Testis (tissue), 3 donors: Measurements from ENCODE around the gene SAMMSON. TPM values are rescaled to one million over a fixed set of nuclear protein-coding genes. Genes with fewer than 3 reads are reported as not detected.
A peak's percentile ranks its signal among the peaks of the same experiment; 100 is the strongest.

Experiments
- DNase-seq: peaks from one replicate; pipeline ENCODE4 v3.0.0-alpha.2; 2019
- H3K27ac ChIP-seq, 2 donors: fragments of 200-600 bp; sonication (generic); one replicate each; pipeline ENCODE4 v1.5.1; 2019
- H3K27me3 ChIP-seq: fragments of 200-600 bp; sonication (generic); one replicate; pipeline ENCODE4 v1.5.1; 2019
- H3K36me3 ChIP-seq: fragments of 200-600 bp; sonication (generic); one replicate; pipeline ENCODE4 v1.5.1; 2017; ENCODE audit warnings: low read depth; ENCODE audit errors: missing control alignments
- H3K4me1 ChIP-seq: fragments of 200-600 bp; sonication (generic); one replicate; pipeline ENCODE4 v1.5.1; 2019
- H3K4me3 ChIP-seq, 2 donors: fragments of 200-600 bp; sonication (generic); one replicate each; pipeline ENCODE4 v1.5.1; 2017 to 2019
- H3K9me3 ChIP-seq: fragments of 200-600 bp; sonication (generic); one replicate; pipeline ENCODE4 v1.5.1; 2017
- POLR2A ChIP-seq: fragments of 450-650 bp; IDR thresholded peaks from one replicate; pipeline ENCODE4 v1.6.1; 2017; ENCODE audit warnings: antibody characterized with exemption, mild to moderate bottlenecking, moderate library complexity
- WGBS, 2 donors: methylation state at CpG; one replicate each; pipeline ENCODE4 v1.1.5; 2018; 5-methylcytosine and 5-hydroxymethylcytosine counted together
- intact Hi-C: fragments of 100-400 bp; cut with DNase I; formaldehyde crosslinking; loops from one replicate; pipeline ENCODE4 v1.15.1; 2023; ENCODE audit warnings: low total_unique reads
- polyA plus RNA-seq: library from polyadenylated mRNA; stranded (reverse); fragments of 350-450 nt; fragmentation: Illumina TruSeq; extraction: RNeasy Lipid Tissue Mini Kit (QIAGEN cat#74804); gene quantifications from one replicate; pipeline ENCODE4 v1.2.3, GENCODE V29; 2014; ENCODE audit warnings: low read depth, low replicate concordance; ENCODE audit not compliant: insufficient read depth
- total RNA-seq, 2 donors: library from RNA; depleted of rRNA; stranded (reverse); fragments of >200 nt; gene quantifications; one replicate each; pipeline ENCODE4 v1.2.3, GENCODE V29; 2016
- TF ChIP-seq, protein P1 (sequence below), 3 experiments: fragments of 450-650 bp in 2 of 3; fragments of 200-600 bp in 1 of 3; sonication (generic) in 1 of 3; IDR thresholded peaks; one replicate each; pipeline ENCODE4 v1.5.1; 2016 to 2019; ENCODE audit warnings: antibody characterized with exemption in 3 of 3, mild to moderate bottlenecking in 2 of 3, moderate library complexity in 1 of 3

The SAMMSON gene
- total and polyA plus RNA-seq, 3 donors from 2014 or later = 3.3 to 3.8 (median 3.5) TPM

- Histone ChIP-seq H3K27ac (no peak overlapping the region), H3K4me1 (no peaks in the 10 kb centered on the region), H3K36me3 (no peaks in the 10 kb centered on the region), H3K27me3 (no peaks in the 10 kb centered on the region), H3K4me3 (no peak overlapping the region), H3K9me3 (no peaks in the 10 kb centered on the region)
- intact Hi-C loops = no loop called here
- 75 to 82% methylated on average over 1 of the region's 1 CpG for WGBS, 2 donors
- TF ChIP-seq, protein P1, sequence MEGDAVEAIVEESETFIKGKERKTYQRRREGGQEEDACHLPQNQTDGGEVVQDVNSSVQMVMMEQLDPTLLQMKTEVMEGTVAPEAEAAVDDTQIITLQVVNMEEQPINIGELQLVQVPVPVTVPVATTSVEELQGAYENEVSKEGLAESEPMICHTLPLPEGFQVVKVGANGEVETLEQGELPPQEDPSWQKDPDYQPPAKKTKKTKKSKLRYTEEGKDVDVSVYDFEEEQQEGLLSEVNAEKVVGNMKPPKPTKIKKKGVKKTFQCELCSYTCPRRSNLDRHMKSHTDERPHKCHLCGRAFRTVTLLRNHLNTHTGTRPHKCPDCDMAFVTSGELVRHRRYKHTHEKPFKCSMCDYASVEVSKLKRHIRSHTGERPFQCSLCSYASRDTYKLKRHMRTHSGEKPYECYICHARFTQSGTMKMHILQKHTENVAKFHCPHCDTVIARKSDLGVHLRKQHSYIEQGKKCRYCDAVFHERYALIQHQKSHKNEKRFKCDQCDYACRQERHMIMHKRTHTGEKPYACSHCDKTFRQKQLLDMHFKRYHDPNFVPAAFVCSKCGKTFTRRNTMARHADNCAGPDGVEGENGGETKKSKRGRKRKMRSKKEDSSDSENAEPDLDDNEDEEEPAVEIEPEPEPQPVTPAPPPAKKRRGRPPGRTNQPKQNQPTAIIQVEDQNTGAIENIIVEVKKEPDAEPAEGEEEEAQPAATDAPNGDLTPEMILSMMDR (IDR thresholded peaks at IDR 0.05) = no peak
- TF ChIP-seq POLR2A = no peak
- DNase-seq = no peak
Observed at GRCh38 chr3:70053293-70053692, 53.8 kb downstream of the SAMMSON start.

DNA sequence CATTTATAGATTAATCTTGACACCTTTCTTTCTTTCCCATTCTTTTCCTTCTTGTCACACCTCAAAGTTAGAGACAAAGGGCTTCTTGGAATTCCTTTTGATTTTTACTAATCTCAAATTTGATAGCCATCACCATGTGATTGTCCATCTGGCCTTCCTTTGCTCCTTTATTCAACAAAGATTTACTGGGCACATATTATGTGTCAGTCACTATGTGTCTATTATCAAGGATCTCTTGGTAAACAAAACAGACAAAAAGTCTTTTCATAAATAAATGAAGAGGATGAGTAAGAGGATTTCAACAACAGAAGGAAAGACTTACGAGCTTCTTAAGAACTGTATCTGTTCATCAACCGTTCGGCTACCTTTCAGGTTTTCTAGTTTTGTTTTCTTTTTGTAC, 56.5 kb downstream of the SAMMSON start:
- Histone ChIP-seq H3K4me3 (no peak overlapping the region), H3K4me1 (no peaks in the 10 kb centered on the region), H3K36me3 (no peaks in the 10 kb centered on the region), H3K9me3 (no peaks in the 10 kb centered on the region), H3K27ac (no peak overlapping the region), H3K27me3 (no peaks in the 10 kb centered on the region)
- no peak for DNase-seq
- intact Hi-C loops = no loop called here
- TF ChIP-seq POLR2A = no peak
- TF ChIP-seq, protein P1 (IDR thresholded peaks at IDR 0.05) = no peak
- whole genome bisulfite sequencing, 2 donors = 90 to 92% methylated on average over 3 of the region's 3 CpGs

GRCh38 chr3:70057426-70057825, 57.9 kb downstream of the SAMMSON start:
- no peaks in the 10 kb centered on the region for H3K9me3 ChIP-seq
- no peaks in the 10 kb centered on the region for H3K27me3 ChIP-seq
- TF ChIP-seq, protein P1 (IDR thresholded peaks at IDR 0.05) = no peak
- TF ChIP-seq POLR2A = no peak
- no peak overlapping the region for H3K27ac ChIP-seq
- intact Hi-C loops = no loop called here
- 75 to 88% methylated on average over 1 of the region's 1 CpG for WGBS, 2 donors
- DNase-seq = no peak
- H3K36me3 ChIP-seq = no peaks in the 10 kb centered on the region
- H3K4me1 ChIP-seq = no peaks in the 10 kb centered on the region
- no peak overlapping the region for H3K4me3 ChIP-seq

DNA sequence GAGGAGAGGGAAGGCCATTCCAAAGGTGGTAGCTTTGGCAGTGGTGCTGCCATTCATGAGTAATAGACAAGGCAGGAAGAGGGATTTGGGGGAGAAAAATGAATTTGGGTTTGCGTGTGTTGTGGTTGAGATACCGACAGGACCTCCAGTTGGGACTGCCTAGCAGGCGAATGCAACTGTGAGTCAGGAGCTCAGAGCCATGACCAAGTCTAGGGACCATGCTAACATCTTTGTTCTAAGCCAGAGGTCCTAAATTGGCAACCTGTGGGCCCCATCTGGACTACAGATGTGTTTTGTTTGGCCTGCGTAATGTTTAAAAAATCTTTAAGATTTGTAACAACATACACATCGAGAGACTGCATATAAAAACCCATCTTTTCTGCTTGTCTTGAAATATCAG, 61.6 kb downstream of the SAMMSON start:
- Histone ChIP-seq H3K36me3 (no peaks in the 10 kb centered on the region), H3K9me3 (no peaks in the 10 kb centered on the region), H3K4me1 (no peaks in the 10 kb centered on the region), H3K4me3 (no peak overlapping the region), H3K27me3 (no peaks in the 10 kb centered on the region), H3K27ac (no peak overlapping the region)
- DNase-seq = no peak
- 88 to 89% methylated on average over 5 of the region's 5 CpGs for WGBS, 2 donors
- TF ChIP-seq, protein P1 (IDR thresholded peaks at IDR 0.05) = no peak
- TF ChIP-seq POLR2A = no peak
- intact Hi-C loops = no loop called here

DNA sequence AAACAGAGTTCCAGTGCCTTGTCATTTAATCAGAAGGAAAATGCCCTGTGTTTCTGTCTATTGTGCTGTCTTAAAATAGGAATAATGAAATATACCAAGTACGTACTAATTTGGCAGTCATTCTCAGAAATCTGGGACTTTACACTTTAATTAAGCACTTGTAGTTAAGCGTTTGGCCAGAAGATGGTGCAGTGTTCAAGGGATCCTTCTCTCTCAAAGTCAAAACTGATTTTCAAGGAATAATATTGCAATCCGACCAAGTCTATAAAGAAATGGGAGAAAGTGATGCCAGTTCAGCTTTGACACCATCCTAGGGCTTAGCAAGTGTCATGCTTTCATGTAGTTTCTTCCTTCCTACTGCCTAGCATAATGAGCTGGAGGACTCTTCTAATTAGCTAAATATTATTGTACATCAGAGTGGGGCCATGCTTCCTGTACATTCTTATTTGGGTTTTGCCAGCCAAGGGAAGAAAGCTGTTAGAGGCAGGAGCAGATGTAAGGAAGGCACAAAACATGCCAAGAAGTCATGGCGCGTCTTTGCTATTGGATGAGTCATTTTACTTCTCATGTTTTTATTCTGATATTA, 64.8 kb downstream of the SAMMSON start:
- H3K4me1 ChIP-seq = no peaks in the 10 kb centered on the region
- TF ChIP-seq, protein P1 (IDR thresholded peaks at IDR 0.05) = peak; percentile 50 to 62 (median 58)
- TF ChIP-seq POLR2A = no peak
- DNase-seq = peak; percentile 42
- intact Hi-C loops = no loop called here
- H3K9me3 ChIP-seq = no peaks in the 10 kb centered on the region
- H3K36me3 ChIP-seq = no peaks in the 10 kb centered on the region
- 33 to 39% methylated on average over 5 of the region's 5 CpGs for WGBS, 2 donors
- H3K27me3 ChIP-seq = no peaks in the 10 kb centered on the region
- no peak overlapping the region for H3K4me3 ChIP-seq
- H3K27ac ChIP-seq = no peak overlapping the region
